B cell (primary cell): ENCODE results near the gene NAE1. TPM values are rescaled to one million over a fixed set of nuclear protein-coding genes. Genes with fewer than 3 reads are reported as not detected.

Experiments
- ATAC-seq: fragments of 200-7000 bp; cut with Tn5 transposase; one replicate; pipeline ENCODE4 v1.10.0; 2021; ENCODE audit warnings: low read depth, mild to moderate bottlenecking, moderate number of reproducible peaks, moderate library complexity
- CTCF ChIA-PET: fragments of 350-600 bp; sonication (Branson Sonifier 250); formaldehyde crosslinking; loops from one replicate; lab custom pipeline; 2021; ENCODE audit warnings: antibody characterized with exemption, inconsistent platforms; lab: Charles Lee
- POLR2A ChIA-PET: fragments of 350-600 bp; sonication (Branson Sonifier 250); formaldehyde crosslinking; loops from one replicate; lab custom pipeline; 2021; ENCODE audit warnings: antibody characterized with exemption; lab: Charles Lee
- DNase-seq: peaks from one replicate; pipeline ENCODE4 v3.0.0; 2013
- H2AFZ ChIP-seq: 2 replicates; pipeline ENCODE4 v1.6.1; 2012; ENCODE audit warnings: mild to moderate bottlenecking, low read depth, low read length; ENCODE audit not compliant: insufficient read depth, poor library complexity, severe bottlenecking
- H3K27ac ChIP-seq, 2 donors: 1 replicate in 1 of 2; 2 replicates in 1 of 2; pipeline ENCODE4 v1.5.1; 2012 to 2013; ENCODE audit warnings: low read length in 2 of 2, mild to moderate bottlenecking in 2 of 2, moderate library complexity in 1 of 2
- H3K27me3 ChIP-seq, 4 experiments: fragments of 200-600 bp in 1 of 4; sonication (generic) in 1 of 4; replicated peaks in 1 of 4; 1 replicate in 2 of 4; 2 replicates in 2 of 4; pipeline versions ENCODE4 v1.6.1 to v1.7.0; 2013 to 2016; ENCODE audit warnings: low read length in 3 of 4, mild to moderate bottlenecking in 2 of 4, mixed read lengths in 1 of 4, moderate library complexity in 1 of 4; ENCODE audit not compliant: insufficient read depth in 4 of 4, control insufficient read depth in 3 of 4; ENCODE audit errors: control extremely low read depth in 1 of 4
- H3K36me3 ChIP-seq, 2 experiments: replicated peaks in 1 of 2; 1 replicate in 1 of 2; 2 replicates in 1 of 2; pipeline versions ENCODE4 v1.6.1 to v1.7.1; 2013; ENCODE audit warnings: low read length in 1 of 2; ENCODE audit not compliant: insufficient read depth in 2 of 2, control insufficient read depth in 1 of 2; ENCODE audit errors: control extremely low read depth in 1 of 2, extremely low read depth in 1 of 2
- H3K4me1 ChIP-seq, 2 donors: fragments of 200-600 bp in 1 of 2; sonication (generic) in 1 of 2; 1 replicate in 1 of 2; 2 replicates in 1 of 2; pipeline versions ENCODE4 v1.5.1 to v1.6.1; 2013 to 2017; ENCODE audit warnings: low read length in 2 of 2; ENCODE audit not compliant: control insufficient read depth in 2 of 2, insufficient read depth in 2 of 2
- H3K4me2 ChIP-seq: replicated peaks from 2 replicates; pipeline ENCODE3; 2012; ENCODE audit warnings: mild to moderate bottlenecking, low read depth, low read length; ENCODE audit not compliant: poor library complexity, severe bottlenecking
- H3K4me3 ChIP-seq, 5 experiments: fragments of 200-600 bp in 1 of 5; sonication (generic) in 1 of 5; 1 replicate in 3 of 5; 2 replicates in 2 of 5; pipeline versions ENCODE4 v1.5.1 to v1.7.0; 2011 to 2016; ENCODE audit warnings: low read length in 4 of 5, mild to moderate bottlenecking in 4 of 5, low read depth in 2 of 5, control low read depth in 1 of 5, moderate library complexity in 1 of 5; ENCODE audit not compliant: insufficient read depth in 1 of 5; ENCODE audit errors: control extremely low read depth in 1 of 5, extremely low read depth in 1 of 5
- H3K79me2 ChIP-seq: fragments of 200-600 bp; sonication (generic); one replicate; pipeline ENCODE4 v1.6.0; 2016; ENCODE audit warnings: low read length; ENCODE audit not compliant: control insufficient read depth, insufficient read depth
- H3K9ac ChIP-seq: fragments of 200-600 bp; sonication (generic); 2 replicates; pipeline ENCODE4 v1.6.1; 2017; ENCODE audit warnings: mild to moderate bottlenecking, low read length, moderate library complexity
- H3K9me3 ChIP-seq, 3 donors: one replicate each; pipeline versions ENCODE4 v1.6.1 to v1.7.1; 2013; ENCODE audit warnings: low read length in 2 of 3; ENCODE audit not compliant: control insufficient read depth in 2 of 3, insufficient read depth in 1 of 3; ENCODE audit errors: control extremely low read depth in 1 of 3
- H4K20me1 ChIP-seq: 2 replicates; pipeline ENCODE4 v1.6.0; 2012; ENCODE audit warnings: mild to moderate bottlenecking, low read length; ENCODE audit not compliant: insufficient read depth, control insufficient read depth, poor library complexity, severe bottlenecking
- H3K27ac Mint-ChIP-seq: one replicate; pipeline ENCODE4 v1.8.0; 2021; ENCODE audit warnings: mixed read lengths
- H3K27me3 Mint-ChIP-seq: one replicate; pipeline ENCODE4 v1.8.0; 2021; ENCODE audit warnings: mixed read lengths
- H3K4me1 Mint-ChIP-seq: one replicate; pipeline ENCODE4 v1.8.0; 2021; ENCODE audit warnings: mixed read lengths
- H3K4me3 Mint-ChIP-seq: one replicate; pipeline ENCODE4 v1.8.0; 2021; ENCODE audit warnings: mixed read lengths
- H3K9me3 Mint-ChIP-seq: one replicate; pipeline ENCODE4 v1.8.0; 2022; ENCODE audit warnings: mixed read lengths; ENCODE audit not compliant: insufficient read depth
- CTCF ChIP-seq: fragments of 200-600 bp; IDR thresholded peaks from one replicate; pipeline ENCODE4 v1.8.0; 2022; ENCODE audit warnings: antibody characterized with exemption, mild to moderate bottlenecking
- EZH2 ChIP-seq: IDR thresholded peaks from 2 replicates; pipeline ENCODE4 v1.6.1; 2012; ENCODE audit warnings: borderline replicate concordance, low read depth, mild to moderate bottlenecking, moderate library complexity, low read length; ENCODE audit not compliant: insufficient read depth, poor library complexity, severe bottlenecking
- WGBS: methylation state at CpG from one replicate; pipeline ENCODE4 v1.1.5; 2013; ENCODE audit warnings: missing lambda C conversion rate; ENCODE audit not compliant: insufficient coverage; 5-methylcytosine and 5-hydroxymethylcytosine counted together
- intact Hi-C: fragments of 100-400 bp; cut with micrococcal nuclease; formaldehyde crosslinking; loops from one replicate; pipeline ENCODE4 v1.10.0; 2022
- polyA plus RNA-seq: library from polyadenylated mRNA; depleted of rRNA; stranded (reverse); fragments of >200 nt; gene quantifications from 2 replicates; pipeline ENCODE4 v1.2.3, GENCODE V29; 2012
- total RNA-seq, 2 donors: library from RNA; stranded (reverse); fragments of 120-200 nt in 1 of 2; gene quantifications; 1 replicate in 1 of 2; 2 replicates in 1 of 2; pipeline versions ENCODE4 v1.2.3 to v1.2.4, GENCODE V29; 2013 to 2022

NAE1 gene
- total and polyA plus RNA-seq, 2 donors (not counting 1 experiment from before 2014, with no cell fraction given): 19.3 to 57.6 TPM

DNA sequence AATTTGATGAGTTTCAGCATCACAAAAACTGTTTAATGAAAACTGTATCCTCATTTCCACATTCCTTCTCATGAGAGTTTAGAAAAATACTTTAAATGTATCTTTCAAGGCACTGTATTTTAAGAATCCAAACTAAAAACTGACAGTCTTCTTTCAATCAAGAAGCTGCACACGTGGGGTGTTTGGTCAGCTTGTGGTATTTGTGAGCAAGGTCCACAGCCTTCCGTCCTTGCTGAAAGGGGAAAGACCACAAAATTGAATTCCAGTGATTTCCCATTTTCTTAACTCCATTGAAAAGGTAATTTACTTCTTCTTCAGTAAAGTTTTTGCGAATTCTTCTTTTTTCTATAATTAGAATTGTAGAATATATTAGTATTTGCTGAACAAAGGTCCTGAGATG is 76.0 kb downstream of the NAE1 start:
- no CpG with 5 or more reads among the region's 3 CpGs for WGBS
- POLR2A ChIA-PET: no interaction called here
- no peak for ATAC-seq
- H2AFZ ChIP-seq: no peak overlapping the region
- no peak for DNase-seq
- H4K20me1 ChIP-seq: no peaks in the 10 kb centered on the region
- H3K4me3 ChIP-seq: no peak overlapping the region
- Mint-ChIP-seq H3K9me3 (no peaks in the 10 kb centered on the region), H3K4me3 (no peak overlapping the region), H3K27ac (no peak overlapping the region), H3K27me3 (peaks cover 25% of the 10 kb centered on the region), H3K4me1 (peaks cover 17% of the 10 kb centered on the region)
- H3K27ac ChIP-seq: no peak overlapping the region
- TF ChIP-seq EZH2: no peak
- no peak for TF ChIP-seq CTCF
- peaks cover 15 to 18% of the 10 kb centered on the region in 2 donors for H3K4me1 ChIP-seq
- no peaks in the 10 kb centered on the region for H3K9me3 ChIP-seq
- CTCF ChIA-PET: no interaction called here
- intact Hi-C loops: loop anchor here (5.0 to 10.0 kb wide), 2 partner anchors 148 to 1090 kb away; partner anchors contain the start of genes CENPT, NUTF2 and THAP11
- H3K9ac ChIP-seq: no peak overlapping the region
- no peaks in the 10 kb centered on the region for H3K36me3 ChIP-seq
- peaks cover 0 to 14% (median 8%) of the 10 kb centered on the region in 4 experiments for H3K27me3 ChIP-seq
- H3K79me2 ChIP-seq: peaks cover 21% of the 10 kb centered on the region
- no peak overlapping the region for H3K4me2 ChIP-seq

GRCh38 chr16:66754211-66754610 is 76.6 kb downstream of the NAE1 start:
- no peak for DNase-seq
- no peak overlapping the region for H3K4me2 ChIP-seq
- H3K4me3 ChIP-seq: no peak overlapping the region
- peaks cover 23% of the 10 kb centered on the region for H3K4me1 Mint-ChIP-seq
- H3K9me3 Mint-ChIP-seq: no peaks in the 10 kb centered on the region
- peaks cover 27% of the 10 kb centered on the region for H3K79me2 ChIP-seq
- intact Hi-C loops: loop anchor here (5.0 to 10.0 kb wide), 2 partner anchors 147 to 1091 kb away; partner anchors contain the start of genes CENPT, NUTF2 and THAP11
- H3K27me3 ChIP-seq: peaks cover 0 to 14% (median 8%) of the 10 kb centered on the region in 4 experiments
- no peak overlapping the region for H3K4me3 Mint-ChIP-seq
- no peaks in the 10 kb centered on the region for H3K9me3 ChIP-seq
- no peak overlapping the region for H3K27ac ChIP-seq
- ChIA-PET CTCF (interaction anchor here (0.9 kb wide), 1 partner anchor 192 kb away, joined by 4 read pairs; no protein-coding TSS in a partner anchor), POLR2A (no interaction called here)
- H3K27me3 Mint-ChIP-seq: peaks cover 22% of the 10 kb centered on the region
- TF ChIP-seq CTCF (no peak), EZH2 (no peak)
- no CpG with 5 or more reads among the region's 2 CpGs for WGBS
- H3K27ac Mint-ChIP-seq: no peak overlapping the region
- H3K9ac ChIP-seq: no peak overlapping the region
- H2AFZ ChIP-seq: no peak overlapping the region
- ATAC-seq: no peak
- H3K4me1 ChIP-seq: peaks cover 18 to 19% of the 10 kb centered on the region in 2 donors
- H3K36me3 ChIP-seq: peaks cover 0 to under 1% of the 10 kb centered on the region in 2 experiments
- peaks cover under 1% of the 10 kb centered on the region for H4K20me1 ChIP-seq
